Left lobe of liver (tissue), 2 donors: ENCODE results near the gene GAB3. TPM values are rescaled to one million over a fixed set of nuclear protein-coding genes. Genes with fewer than 3 reads are reported as not detected.
"Not testable (repeated sequence)": the region's sequence is repeated elsewhere in the genome, so short reads cannot be mapped to it uniquely, and the experiment has no call there.

Source experiments
- ATAC-seq: fragments of 200-7000 bp; cut with Tn5 transposase; one replicate; pipeline ENCODE4 v1.9.1; 2020; ENCODE audit warnings: mild to moderate bottlenecking, moderate library complexity
- DNase-seq: peaks from one replicate; pipeline ENCODE4 v3.0.0-alpha.2; 2020; ENCODE audit warnings: low spot score
- total RNA-seq: library from RNA; stranded (reverse); gene quantifications from one replicate; pipeline ENCODE4 v1.2.1, GENCODE V29; 2021
- donor health status: DM: no; HTN: no; CAD: no; lungs with moderate emphysema.
- donor health status: DM: no; HTN: yes; CAD: no.

The GAB3 gene
- total RNA-seq, 1 donor from 2014 or later: 0.73 TPM

DNA sequence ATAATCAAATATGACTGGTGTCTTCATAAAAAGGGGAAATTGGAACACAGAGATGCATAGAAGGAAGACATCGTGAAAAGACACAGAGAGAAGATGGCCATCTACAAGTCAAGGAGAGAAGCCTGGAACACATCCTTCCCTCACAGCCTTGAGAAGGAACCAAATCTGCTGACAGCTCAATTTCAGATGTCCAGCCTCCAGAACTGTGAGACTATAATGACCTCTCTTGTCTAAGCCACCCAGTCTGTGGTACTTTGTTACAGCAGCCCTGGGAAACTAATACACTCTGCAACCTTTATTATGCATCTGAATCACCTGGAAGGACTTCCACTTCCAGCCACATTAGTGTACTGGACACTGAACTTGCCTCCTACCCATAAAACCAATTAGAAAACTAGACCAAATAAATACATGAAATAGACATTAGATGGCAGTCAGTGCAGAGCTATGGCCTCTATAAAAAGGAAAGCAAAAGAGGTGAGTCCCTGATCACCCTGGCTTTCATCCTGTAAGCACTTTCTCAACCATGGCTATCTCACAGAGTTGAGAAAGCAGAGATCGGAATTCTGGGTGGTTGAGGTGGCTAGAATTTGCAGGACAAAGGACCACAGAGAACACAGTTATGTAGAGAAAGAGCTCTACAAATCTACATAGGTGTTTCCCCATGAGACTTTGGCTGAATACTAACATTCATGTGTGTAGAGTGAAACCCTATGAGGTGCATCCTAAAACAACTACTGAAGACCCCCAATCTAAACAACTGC lies 25.7 kb downstream of the GAB3 start:
- DNase-seq: no peak

DNA sequence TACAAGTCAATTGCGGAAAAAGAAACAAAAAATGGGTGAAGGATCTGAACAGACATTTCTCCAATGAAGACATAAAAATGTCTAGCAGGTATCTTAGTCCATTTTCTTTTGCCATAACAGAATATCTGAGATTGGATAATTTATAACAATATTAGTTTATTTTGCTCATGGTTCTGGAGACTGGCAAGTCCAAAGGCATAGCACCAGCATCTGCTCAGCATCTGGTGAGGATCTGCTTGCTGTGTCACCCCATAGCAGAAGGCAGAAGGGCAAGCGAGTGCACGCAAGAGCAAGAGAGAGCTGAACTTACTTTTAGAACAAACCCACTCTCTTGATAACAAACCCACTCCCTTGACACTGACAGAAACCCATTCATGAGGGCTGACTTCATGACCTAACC lies 29.7 kb downstream of the GAB3 start:
- no peak for DNase-seq

More for the DNA sequence above, 25.7 kb downstream of the GAB3 start:
- ATAC-seq: peak; percentile 61

GRCh38 chrX:154720067-154720466 lies 30.8 kb downstream of the GAB3 start:
- ATAC-seq: no peak
- DNase-seq: no peak

More for the DNA sequence above, 29.7 kb downstream of the GAB3 start:
- ATAC-seq: no peak

DNA sequence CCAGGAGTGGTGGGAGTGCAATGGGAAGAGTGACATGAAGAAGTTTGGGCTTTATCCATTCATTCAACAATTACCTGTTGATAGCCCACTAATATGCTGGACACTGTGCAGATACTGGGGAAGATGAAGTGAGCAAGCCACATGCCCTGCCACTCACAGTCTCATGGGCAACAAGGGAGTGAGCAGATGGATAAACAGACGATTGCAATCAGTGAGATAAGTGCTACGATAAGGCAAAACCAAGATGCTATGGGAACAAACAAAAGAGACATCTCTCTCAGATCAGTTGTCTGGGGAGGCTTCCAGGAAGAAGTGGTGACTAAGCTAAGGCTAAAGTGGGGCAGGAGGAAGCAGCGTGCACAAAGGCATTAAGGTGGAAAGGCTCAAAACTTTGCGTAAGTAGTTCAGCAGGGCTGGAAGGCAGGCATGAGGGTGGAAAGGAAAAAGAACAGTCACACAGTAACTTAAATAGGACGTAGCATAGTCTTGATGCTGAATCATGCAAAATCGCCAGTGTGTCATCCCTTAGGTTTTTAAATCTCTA lies 31.7 kb downstream of the GAB3 start:
- DNase-seq (no peak), ATAC-seq (no peak)

DNA sequence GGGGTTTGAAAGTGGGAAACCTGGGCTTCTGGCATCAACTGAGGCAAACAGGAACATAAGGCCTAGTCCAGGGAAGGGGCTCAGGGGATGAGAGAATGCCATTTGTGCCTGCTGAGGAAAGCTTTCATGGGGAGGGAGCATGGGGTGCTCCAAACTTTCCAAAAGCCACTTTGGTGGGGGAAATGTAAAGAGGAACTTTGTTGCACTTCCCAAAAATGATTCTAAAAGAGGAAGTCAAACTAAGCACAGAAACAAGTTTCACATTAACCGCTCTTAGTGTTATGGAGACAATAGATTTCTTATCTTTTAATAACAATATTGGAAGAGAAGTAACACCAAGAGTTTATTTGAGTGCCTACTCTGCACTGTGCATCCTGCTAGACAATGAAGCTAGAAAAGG lies 32.3 kb downstream of the GAB3 start:
- no peak for DNase-seq
- no peak for ATAC-seq

GRCh38 chrX:154717824-154718223 lies 33.1 kb downstream of the GAB3 start:
- no peak for DNase-seq
- no peak for ATAC-seq

DNA sequence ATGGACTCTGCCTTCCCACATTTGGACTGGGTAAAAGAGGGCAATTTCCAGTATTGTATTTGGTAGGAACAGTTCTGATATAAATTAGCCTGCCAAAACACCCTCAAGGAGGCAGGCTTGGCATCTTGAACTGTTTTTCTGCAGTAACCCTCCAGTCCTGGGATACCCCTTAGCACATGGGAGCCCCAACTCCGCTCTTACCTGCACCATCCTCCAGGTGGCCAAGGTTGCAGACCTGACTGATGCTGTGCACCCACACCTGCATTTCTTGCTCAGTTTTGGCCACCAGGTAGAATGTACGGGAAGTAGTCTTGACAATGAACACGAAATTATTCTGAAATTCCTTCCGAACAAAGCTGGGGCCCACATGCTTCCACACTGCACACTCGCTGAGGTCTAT lies 35.1 kb downstream of the GAB3 start:
- DNase-seq (no peak), ATAC-seq (no peak)

DNA sequence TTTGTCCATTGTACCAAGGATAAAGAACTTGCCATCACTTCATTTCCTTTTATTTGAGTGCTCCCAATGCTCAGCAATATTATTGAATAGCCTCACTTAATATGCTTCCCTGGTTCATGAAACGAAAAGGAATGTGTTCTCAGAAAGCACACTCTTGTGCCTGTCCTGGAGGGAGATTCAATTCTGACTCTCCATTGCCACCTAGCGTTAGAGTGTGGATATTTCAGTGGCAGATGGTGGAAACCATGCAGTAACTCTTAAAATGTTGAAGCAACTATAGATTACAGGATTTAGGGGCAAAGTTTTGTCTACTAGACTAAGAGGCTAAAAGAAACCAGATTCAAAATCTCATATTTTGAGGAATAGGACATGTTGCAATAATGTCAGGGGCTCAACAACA lies 36.0 kb downstream of the GAB3 start:
- ATAC-seq (peak; percentile 87), DNase-seq (no peak)

- no peak for DNase-seq
- no peak for ATAC-seq
Observed at GRCh38 chrX:154712781-154713740, 37.8 kb downstream of the GAB3 start.

DNA sequence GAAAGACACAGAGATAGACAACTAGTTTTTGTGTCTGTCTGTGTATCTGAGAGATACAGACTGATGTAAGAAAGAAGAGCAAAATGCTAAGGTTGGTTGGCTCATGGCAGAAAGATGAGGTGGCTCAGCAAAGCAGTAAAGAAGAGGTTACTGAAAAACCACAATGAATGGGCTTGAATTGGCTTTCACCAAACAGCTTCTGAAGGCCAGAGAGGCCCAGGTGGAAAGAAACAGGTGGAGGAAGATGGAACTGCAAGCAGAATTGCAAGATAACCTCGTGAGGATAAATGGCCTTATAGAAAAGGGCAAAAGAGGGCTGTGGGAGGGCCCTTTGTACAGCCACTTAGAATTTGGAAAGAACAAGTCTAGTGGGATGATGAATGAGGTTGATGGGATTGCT lies 39.6 kb downstream of the GAB3 start:
- DNase-seq (no peak), ATAC-seq (no peak)

- no peak for ATAC-seq
- no peak for DNase-seq
Observed at GRCh38 chrX:154710309-154710708, 40.6 kb downstream of the GAB3 start.

GRCh38 chrX:154698630-154699248 lies 52.1 kb downstream of the GAB3 start:
- ATAC-seq: no peak
- DNase-seq: no peak

DNA sequence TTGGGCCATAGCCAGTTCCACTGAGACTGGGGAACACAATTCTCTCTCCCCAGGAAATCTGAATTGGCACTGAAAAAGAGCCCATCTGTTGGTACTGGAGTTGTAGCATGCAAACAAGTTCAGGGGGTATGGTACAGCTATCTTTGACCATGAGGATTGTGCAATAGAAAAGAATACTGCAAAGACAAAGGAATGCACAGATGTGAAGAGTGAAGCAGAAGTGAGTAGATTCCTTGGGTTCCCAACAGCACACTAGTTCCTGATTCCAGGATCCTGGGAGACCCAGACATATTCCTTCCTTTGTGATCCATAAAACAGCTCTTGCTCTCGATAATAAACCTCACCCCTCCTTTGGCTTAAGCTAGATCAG lies 54.2 kb downstream of the GAB3 start:
- DNase-seq: no peak
- ATAC-seq: no peak

GRCh38 chrX:154695911-154696675 lies 54.8 kb downstream of the GAB3 start:
- ATAC-seq: no peak

DNA sequence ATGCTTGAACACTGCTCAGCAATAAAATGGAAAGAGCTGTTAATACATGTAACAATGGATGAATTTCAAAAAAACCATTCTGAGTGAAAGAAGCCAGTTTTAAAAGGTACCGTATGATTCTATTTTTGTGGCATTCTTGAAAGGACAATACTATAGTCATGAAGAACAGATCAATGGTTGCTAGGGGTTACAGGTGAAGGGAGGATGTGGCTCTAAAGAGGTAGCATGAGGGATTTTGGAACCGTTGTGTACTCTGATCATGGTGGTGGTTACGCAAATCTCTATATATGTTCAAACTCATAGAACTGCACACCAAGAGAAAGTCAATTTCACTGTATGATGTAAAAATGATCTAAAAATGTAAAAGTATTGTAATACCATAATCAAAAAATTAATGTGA lies 57.5 kb downstream of the GAB3 start:
- no peak for DNase-seq
- no peak for ATAC-seq

More at GRCh38 chrX:154695911-154696675, 54.8 kb downstream of the GAB3 start:
- no peak for DNase-seq

DNA sequence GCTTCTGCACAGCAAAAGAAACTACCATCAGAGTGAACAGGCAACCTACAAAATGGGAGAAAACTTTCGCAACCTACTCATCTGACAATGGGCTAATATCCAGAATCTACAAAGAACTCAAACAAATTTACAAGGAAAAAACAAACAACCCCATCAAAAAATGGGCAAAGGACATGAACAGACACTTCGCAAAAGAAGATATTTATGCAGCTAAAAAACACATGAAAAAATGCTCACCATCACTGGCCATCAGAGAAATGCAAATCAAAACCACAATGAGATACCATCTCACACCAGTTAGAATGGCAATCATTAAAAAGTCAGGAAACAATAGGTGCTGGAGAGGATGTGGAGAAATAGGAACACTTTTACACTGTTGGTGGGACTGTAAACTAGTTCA lies 60.4 kb downstream of the GAB3 start:
- ATAC-seq, DNase-seq: not testable (repeated sequence)

DNA sequence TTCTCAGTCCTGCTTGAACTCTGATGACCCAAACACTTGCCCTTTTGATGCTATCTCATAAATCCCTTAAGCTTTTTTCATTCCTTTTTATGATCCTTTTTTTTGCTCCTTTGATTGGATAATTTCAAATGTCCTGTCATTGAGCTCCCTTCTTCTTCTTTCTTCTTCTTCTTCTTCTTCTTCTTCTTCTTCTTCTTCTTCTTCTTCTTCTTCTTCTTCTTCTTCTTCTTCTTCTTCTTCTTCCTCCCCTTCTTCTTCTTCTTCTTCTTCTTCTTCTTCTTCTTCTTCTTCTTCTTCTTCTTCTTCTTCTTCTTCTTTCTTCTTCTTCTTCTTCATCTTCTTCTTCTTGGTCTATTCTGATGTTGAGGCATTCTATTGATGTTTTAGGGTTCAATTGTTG lies 78.8 kb downstream of the GAB3 start:
- not testable (repeated sequence) for DNase-seq, ATAC-seq

DNA sequence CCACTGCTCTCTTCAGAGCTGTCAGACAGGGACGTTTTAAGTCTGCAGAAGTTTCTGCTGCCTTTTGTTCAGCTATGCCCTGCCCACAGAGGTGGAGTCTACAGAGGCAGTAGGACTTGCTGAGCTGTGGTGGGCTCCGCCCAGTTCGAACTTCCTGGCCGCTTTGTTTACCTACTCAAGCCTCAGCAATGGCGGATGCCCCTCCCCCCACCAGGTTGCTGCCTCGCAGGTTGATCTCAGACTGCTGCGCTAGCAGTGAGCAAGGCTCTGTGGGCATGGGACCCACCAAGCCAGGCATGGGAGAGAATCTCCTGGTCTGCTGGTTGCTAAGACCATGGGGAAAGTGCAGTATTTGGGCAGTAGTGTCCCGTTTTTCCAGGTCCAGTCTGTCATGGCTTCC lies 80.0 kb downstream of the GAB3 start:
- not testable (repeated sequence) for DNase-seq, ATAC-seq

- no peak for DNase-seq
- no peak for ATAC-seq
Observed at GRCh38 chrX:154661899-154662298, 89.0 kb downstream of the GAB3 start.

GRCh38 chrX:154661170-154661569 lies 89.7 kb downstream of the GAB3 start:
- DNase-seq (no peak), ATAC-seq (no peak)
